ENCODE measurements around the gene OR2V1. TPM values are rescaled to one million over a fixed set of nuclear protein-coding genes. Genes with fewer than 3 reads are reported as not detected.

The OR2V1 gene
- total and polyA plus RNA-seq, 2 experiments from 2014 or later = not detected

DNA sequence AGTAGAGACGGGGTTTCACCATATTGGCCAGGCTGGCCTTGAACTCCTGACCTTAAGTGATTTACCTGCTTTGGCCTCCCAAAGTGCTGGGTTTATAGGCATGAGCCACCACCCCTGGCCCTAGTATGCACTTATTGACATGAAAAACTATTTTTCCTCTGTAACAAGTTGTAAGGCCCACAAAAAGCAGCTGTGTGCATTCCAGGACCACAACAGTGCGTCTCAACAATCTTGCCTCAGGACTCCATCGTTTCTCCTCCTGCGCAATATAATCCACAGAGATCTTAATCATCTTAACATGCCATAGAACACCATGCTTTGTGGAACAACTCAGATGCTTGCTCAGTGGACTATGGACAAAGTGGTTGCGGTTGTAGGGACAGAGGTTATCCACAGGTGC, 10.2 kb downstream of the OR2V1 start:
- Histone ChIP-seq H3K36me3 (ENCODE audit: insufficient read depth) (no peaks in the 10 kb centered on the region), H3K4me2 (no peak overlapping the region), H3K4me1 (ENCODE audit: insufficient read depth) (peaks cover 11% of the 10 kb centered on the region; the same call in 1 of the 2 replicates), H3K4me3 (no peak overlapping the region), H3F3A (replicated peaks; ENCODE audit: low read depth) (no peaks in the 10 kb centered on the region), H4K20me1 (replicated peaks; ENCODE audit: insufficient read depth) (no peaks in the 10 kb centered on the region), H3K9me2 (ENCODE audit: insufficient read depth) (peaks cover 3% of the 10 kb centered on the region; the same call in 1 of the 2 replicates), H3K27me3 (ENCODE audit: insufficient read depth) (peaks cover 20% of the 10 kb centered on the region), H3K27ac (ENCODE audit: low read depth) (no peak overlapping the region), H3K79me2 (replicated peaks; ENCODE audit: insufficient read depth) (no peaks in the 10 kb centered on the region), H2AFZ (no peak overlapping the region)
- Mint-ChIP-seq H3K27ac (no peak overlapping the region), H3K36me3 (ENCODE audit: low read depth) (no peaks in the 10 kb centered on the region; the same call in 2 of the 3 replicates), H3K27me3 (ENCODE audit: insufficient read depth, low read depth, poor library complexity) (peaks cover 12% of the 10 kb centered on the region), H3K4me3 (no peak overlapping the region), H3K9me3 (no peaks in the 10 kb centered on the region), H3K4me1 (peaks cover 8% of the 10 kb centered on the region)
- TF ChIP-seq ZNF114 (CRISPR knock-in tag; IDR thresholded peaks at IDR 0.05) (no peak), CREB1 (CRISPR knock-in tag; IDR thresholded peaks at IDR 0.05; ENCODE audit: low read depth) (no peak), JUNB (IDR thresholded peaks at IDR 0.05; ENCODE audit: unreplicated experiment) (no peak), NANOG (IDR thresholded peaks at IDR 0.05; ENCODE audit: borderline replicate concordance) (no peak)
- TF ChIP-seq, protein P1, sequence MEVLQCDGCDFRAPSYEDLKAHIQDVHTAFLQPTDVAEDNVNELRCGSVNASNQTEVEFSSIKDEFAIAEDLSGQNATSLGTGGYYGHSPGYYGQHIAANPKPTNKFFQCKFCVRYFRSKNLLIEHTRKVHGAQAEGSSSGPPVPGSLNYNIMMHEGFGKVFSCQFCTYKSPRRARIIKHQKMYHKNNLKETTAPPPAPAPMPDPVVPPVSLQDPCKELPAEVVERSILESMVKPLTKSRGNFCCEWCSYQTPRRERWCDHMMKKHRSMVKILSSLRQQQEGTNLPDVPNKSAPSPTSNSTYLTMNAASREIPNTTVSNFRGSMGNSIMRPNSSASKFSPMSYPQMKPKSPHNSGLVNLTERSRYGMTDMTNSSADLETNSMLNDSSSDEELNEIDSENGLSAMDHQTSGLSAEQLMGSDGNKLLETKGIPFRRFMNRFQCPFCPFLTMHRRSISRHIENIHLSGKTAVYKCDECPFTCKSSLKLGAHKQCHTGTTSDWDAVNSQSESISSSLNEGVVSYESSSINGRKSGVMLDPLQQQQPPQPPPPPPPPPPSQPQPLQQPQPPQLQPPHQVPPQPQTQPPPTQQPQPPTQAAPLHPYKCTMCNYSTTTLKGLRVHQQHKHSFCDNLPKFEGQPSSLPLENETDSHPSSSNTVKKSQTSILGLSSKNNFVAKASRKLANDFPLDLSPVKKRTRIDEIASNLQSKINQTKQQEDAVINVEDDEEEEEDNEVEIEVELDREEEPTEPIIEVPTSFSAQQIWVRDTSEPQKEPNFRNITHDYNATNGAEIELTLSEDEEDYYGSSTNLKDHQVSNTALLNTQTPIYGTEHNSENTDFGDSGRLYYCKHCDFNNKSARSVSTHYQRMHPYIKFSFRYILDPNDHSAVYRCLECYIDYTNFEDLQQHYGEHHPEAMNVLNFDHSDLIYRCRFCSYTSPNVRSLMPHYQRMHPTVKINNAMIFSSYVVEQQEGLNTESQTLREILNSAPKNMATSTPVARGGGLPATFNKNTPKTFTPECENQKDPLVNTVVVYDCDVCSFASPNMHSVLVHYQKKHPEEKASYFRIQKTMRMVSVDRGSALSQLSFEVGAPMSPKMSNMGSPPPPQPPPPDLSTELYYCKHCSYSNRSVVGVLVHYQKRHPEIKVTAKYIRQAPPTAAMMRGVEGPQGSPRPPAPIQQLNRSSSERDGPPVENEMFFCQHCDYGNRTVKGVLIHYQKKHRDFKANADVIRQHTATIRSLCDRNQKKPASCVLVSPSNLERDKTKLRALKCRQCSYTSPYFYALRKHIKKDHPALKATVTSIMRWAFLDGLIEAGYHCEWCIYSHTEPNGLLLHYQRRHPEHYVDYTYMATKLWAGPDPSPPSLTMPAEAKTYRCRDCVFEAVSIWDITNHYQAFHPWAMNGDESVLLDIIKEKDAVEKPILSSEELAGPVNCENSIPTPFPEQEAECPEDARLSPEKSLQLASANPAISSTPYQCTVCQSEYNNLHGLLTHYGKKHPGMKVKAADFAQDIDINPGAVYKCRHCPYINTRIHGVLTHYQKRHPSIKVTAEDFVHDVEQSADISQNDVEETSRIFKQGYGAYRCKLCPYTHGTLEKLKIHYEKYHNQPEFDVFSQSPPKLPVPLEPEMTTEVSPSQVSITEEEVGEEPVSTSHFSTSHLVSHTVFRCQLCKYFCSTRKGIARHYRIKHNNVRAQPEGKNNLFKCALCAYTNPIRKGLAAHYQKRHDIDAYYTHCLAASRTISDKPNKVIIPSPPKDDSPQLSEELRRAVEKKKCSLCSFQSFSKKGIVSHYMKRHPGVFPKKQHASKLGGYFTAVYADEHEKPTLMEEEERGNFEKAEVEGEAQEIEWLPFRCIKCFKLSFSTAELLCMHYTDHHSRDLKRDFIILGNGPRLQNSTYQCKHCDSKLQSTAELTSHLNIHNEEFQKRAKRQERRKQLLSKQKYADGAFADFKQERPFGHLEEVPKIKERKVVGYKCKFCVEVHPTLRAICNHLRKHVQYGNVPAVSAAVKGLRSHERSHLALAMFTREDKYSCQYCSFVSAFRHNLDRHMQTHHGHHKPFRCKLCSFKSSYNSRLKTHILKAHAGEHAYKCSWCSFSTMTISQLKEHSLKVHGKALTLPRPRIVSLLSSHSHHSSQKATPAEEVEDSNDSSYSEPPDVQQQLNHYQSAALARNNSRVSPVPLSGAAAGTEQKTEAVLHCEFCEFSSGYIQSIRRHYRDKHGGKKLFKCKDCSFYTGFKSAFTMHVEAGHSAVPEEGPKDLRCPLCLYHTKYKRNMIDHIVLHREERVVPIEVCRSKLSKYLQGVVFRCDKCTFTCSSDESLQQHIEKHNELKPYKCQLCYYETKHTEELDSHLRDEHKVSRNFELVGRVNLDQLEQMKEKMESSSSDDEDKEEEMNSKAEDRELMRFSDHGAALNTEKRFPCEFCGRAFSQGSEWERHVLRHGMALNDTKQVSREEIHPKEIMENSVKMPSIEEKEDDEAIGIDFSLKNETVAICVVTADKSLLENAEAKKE (CRISPR knock-in tag; IDR thresholded peaks at IDR 0.05) = no peak
- ATAC-seq (no peak), DNase-seq (ENCODE audit: low spot score) (no peak)

DNA sequence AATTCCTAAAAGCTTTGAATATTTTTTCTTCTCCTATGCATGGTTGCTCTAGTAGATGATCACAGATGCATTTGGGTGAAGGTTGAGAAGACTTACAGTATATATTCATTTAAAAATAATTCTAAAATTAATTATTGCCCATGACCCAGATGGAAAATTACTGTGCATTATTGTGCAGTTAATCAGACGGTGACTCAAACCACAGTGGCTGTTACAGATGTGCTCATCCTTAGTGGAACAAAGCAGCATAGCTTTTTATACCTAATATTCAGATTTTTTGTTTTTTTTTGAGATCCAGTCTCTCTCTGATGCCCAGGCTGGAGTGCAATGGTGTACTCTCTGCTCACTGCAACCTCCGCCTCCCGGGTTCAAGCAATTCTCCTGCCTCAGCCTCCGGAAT, 10.7 kb downstream of the OR2V1 start:
- Mint-ChIP-seq H3K9me3 (no peaks in the 10 kb centered on the region), H3K4me1 (peaks cover 12% of the 10 kb centered on the region), H3K27ac (no peak overlapping the region), H3K36me3 (ENCODE audit: low read depth) (no peaks in the 10 kb centered on the region; the same call in 2 of the 3 replicates), H3K27me3 (ENCODE audit: insufficient read depth, low read depth, poor library complexity) (peaks cover 16% of the 10 kb centered on the region), H3K4me3 (no peak overlapping the region)
- Histone ChIP-seq H3K36me3 (ENCODE audit: insufficient read depth) (no peaks in the 10 kb centered on the region), H3F3A (replicated peaks; ENCODE audit: low read depth) (0 out of 2 replicates have a peak, but pooled peaks cover 2% of the 10 kb centered on the region), H3K27me3 (ENCODE audit: insufficient read depth) (peaks cover 24% of the 10 kb centered on the region), H4K20me1 (replicated peaks; ENCODE audit: insufficient read depth) (no peaks in the 10 kb centered on the region), H3K27ac (ENCODE audit: low read depth) (no peak overlapping the region), H3K4me1 (ENCODE audit: insufficient read depth) (peaks cover 15% of the 10 kb centered on the region; the same call in 1 of the 2 replicates), H2AFZ (no peak overlapping the region), H3K4me2 (no peak overlapping the region), H3K9me2 (ENCODE audit: insufficient read depth) (peaks cover 3% of the 10 kb centered on the region; the same call in 1 of the 2 replicates), H3K79me2 (replicated peaks; ENCODE audit: insufficient read depth) (no peaks in the 10 kb centered on the region), H3K4me3 (no peak overlapping the region)
- no peak for ATAC-seq
- DNase-seq (ENCODE audit: low spot score) = no peak
- TF ChIP-seq, protein P2, sequence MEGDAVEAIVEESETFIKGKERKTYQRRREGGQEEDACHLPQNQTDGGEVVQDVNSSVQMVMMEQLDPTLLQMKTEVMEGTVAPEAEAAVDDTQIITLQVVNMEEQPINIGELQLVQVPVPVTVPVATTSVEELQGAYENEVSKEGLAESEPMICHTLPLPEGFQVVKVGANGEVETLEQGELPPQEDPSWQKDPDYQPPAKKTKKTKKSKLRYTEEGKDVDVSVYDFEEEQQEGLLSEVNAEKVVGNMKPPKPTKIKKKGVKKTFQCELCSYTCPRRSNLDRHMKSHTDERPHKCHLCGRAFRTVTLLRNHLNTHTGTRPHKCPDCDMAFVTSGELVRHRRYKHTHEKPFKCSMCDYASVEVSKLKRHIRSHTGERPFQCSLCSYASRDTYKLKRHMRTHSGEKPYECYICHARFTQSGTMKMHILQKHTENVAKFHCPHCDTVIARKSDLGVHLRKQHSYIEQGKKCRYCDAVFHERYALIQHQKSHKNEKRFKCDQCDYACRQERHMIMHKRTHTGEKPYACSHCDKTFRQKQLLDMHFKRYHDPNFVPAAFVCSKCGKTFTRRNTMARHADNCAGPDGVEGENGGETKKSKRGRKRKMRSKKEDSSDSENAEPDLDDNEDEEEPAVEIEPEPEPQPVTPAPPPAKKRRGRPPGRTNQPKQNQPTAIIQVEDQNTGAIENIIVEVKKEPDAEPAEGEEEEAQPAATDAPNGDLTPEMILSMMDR (conservative IDR thresholded peaks at IDR 0.05; ENCODE audit: low read depth in 2 of 2) = no peak
- no peak for TF ChIP-seq ZNF114 (CRISPR knock-in tag; IDR thresholded peaks at IDR 0.05)
- no peak for TF ChIP-seq POLR2AphosphoS5 (IDR thresholded peaks at IDR 0.05; ENCODE audit: low read depth)
- no peak for TF ChIP-seq JUNB (IDR thresholded peaks at IDR 0.05; ENCODE audit: unreplicated experiment)
- no peak for TF ChIP-seq ZNF331 (CRISPR knock-in tag; IDR thresholded peaks at IDR 0.05; ENCODE audit: low read depth)
